ENCODE measurements around the gene TACR2.
"Not testable (repeated sequence)": the region's sequence is repeated elsewhere in the genome, so short reads cannot be mapped to it uniquely, and the experiment has no call there.

Gene TACR2

DNA sequence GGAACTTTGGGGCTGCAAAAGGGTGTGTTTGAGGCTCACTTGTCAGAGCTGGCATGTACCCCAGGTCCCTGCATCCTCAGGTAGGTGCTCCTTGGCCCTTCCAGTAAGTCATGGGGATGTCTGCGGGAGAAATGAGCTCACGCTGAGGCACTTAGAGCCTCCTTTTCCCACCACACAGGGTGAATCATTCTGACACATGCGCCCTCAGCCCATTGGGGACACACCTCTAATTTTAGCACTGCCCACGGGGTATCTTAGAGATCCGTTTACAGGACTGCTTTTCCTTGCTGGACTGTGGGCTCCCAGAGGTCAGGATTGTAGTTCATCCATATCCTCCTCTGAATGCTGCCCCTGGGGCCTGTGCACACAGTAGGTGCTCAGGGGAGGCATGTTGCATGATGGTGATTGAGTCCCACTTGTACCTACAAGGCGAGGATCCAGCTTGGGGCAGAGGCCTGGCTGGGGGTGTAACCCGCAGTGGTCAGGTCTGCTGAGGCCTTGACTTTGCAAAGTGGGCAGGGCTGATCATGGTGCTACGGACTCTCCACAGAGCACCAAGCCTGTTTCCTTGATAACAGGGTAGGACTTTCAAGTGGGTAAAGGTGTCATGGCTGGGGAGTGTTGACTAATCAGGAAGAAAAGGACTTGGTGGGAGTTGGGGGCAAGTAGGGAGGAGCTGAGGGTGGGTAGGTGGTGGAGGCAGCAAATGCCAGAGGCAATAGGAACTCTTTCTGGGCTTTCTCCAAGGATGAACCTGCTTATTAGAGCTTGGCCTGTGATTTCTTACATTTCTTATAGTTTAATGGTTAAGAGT, 40.4 kb upstream of the TACR2 start:
- no peak overlapping the region for H3K4me3 ChIP-seq (ENCODE audit: low read length)
- TF ChIP-seq, protein P1, sequence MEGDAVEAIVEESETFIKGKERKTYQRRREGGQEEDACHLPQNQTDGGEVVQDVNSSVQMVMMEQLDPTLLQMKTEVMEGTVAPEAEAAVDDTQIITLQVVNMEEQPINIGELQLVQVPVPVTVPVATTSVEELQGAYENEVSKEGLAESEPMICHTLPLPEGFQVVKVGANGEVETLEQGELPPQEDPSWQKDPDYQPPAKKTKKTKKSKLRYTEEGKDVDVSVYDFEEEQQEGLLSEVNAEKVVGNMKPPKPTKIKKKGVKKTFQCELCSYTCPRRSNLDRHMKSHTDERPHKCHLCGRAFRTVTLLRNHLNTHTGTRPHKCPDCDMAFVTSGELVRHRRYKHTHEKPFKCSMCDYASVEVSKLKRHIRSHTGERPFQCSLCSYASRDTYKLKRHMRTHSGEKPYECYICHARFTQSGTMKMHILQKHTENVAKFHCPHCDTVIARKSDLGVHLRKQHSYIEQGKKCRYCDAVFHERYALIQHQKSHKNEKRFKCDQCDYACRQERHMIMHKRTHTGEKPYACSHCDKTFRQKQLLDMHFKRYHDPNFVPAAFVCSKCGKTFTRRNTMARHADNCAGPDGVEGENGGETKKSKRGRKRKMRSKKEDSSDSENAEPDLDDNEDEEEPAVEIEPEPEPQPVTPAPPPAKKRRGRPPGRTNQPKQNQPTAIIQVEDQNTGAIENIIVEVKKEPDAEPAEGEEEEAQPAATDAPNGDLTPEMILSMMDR (IDR thresholded peaks at IDR 0.05; ENCODE audit: insufficient read depth, low read depth, low read length, missing control alignments) = no peak
- DNase-seq (ENCODE audit: low read depth) = peak; percentile 83

DNA sequence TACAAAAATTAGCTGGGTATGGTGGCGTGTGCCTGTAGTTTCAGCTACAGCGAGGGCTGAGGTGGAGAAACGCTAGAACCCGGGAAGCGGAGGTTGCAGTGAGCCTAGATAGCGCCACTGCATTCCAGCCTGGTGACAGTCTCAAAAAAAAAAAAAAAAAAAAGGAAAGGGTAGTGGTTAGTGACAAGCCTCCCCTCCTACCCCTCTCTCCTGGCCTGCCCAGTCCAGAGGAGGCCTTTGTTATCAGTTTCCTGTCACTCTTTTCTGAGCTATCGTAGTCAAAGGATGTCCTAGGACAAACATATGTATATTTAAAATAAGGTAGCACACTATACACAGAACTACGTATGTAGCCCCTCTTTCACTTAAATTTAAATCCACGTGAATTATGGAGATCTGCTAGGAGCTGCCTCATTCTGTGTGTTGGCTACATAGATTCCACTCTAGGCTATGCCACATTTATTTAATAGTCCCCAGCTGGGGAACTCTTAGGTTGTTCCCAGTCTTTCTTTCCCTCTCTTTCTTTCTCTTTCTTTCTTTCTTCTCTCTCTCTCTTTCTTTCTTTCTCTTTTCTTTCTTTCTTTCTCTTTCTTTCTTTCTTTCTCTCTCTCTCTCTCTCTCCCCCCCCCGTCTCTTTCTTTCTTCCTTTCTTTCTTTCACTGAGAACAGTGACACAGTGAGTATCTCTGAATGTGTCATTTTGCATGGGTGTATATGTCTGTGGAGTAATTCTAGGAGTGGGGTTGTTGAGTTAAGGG, 38.5 kb upstream of the TACR2 start:
- TF ChIP-seq, protein P1 (IDR thresholded peaks at IDR 0.05; ENCODE audit: insufficient read depth, low read depth, low read length, missing control alignments) = no peak
- H3K4me3 ChIP-seq (ENCODE audit: low read length) = no peak overlapping the region
- DNase-seq (ENCODE audit: low read depth) = no peak

DNA sequence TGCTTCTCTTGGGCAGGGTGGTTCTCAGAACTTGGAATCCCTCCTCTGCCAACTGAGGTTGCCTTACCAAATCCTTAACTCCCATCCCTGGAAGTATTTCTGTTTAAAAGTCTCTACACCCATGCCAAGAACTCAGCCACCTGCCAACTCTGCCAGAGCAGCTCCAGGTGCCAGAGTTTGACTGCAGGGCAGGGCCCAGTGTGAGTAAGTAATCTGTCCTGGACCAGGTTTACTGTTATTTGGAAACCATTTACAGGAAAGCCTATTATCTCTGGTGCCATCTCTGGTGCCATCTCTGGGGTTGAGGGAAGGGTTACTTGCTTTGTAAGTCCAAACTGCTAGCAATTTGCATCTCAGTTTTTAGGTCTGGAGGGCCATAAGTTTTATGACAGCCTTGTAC, 37.1 kb upstream of the TACR2 start:
- H3K4me3 ChIP-seq (ENCODE audit: low read length) = no peak overlapping the region
- peak; percentile 25 for DNase-seq (ENCODE audit: low read depth)
- TF ChIP-seq, protein P1 (IDR thresholded peaks at IDR 0.05; ENCODE audit: insufficient read depth, low read depth, low read length, missing control alignments) = no peak

DNA sequence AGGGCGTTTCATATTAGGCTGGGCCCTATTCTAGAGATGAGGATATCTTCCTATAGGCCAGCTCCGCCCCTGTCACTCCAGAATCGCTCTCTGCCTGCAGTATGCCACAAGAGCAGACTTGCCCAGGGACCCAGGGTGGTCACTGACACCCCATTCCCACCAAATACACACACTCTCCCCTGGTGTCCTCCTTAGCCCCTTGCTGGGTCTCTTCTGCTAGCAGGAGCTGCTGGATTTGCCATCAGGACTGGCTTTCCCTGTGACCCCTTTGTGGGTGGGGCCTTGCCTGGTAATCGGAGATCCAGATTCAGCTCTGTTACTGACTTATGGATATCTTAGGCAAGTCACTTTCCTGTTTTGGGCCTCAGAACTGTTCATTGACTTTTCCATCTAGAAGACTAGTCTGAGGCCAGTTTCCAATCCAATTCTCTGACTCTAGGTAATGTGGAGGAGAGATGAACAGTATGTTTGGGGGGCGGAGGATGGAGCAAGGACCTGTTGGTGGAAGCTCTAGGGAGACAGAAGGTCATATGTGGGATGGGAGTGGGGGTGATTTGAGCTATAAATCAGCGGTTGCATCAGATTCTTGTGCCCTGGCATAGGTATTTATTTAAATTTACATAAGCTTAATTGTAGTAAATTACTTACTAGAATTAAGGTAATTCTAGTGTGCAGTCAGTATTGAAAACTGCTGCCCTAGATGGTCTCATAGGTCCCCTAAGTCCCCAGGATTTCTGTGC, 36.1 kb upstream of the TACR2 start:
- TF ChIP-seq, protein P1 (IDR thresholded peaks at IDR 0.05; ENCODE audit: insufficient read depth, low read depth, low read length, missing control alignments) = no peak
- no peak for DNase-seq (ENCODE audit: low read depth)
- H3K4me3 ChIP-seq (ENCODE audit: low read length) = no peak overlapping the region

DNA sequence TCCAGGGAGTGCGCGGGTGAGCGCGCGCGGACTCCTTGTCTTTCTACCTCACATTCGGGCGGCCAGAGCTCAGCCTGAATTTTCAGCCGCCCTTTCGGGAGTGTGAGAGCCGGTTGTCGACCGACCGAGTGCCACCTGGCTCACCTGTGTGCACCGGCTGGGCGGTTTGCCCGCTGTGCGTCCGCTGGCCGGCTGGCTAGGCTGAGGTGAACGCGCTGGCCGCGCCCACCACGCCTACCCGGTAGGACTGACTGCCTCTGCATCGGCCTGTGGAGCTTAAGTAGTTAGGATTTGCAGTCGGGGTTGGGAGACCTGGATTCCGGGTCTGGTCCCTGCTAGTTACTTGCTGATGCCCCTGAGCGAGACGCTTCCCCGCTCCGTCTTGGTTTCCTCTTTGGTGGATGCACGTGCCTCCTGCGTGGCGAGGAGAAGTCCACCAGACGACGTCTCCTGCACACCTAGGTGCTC, 35.1 kb upstream of the TACR2 start:
- DNase-seq (ENCODE audit: low read depth) = peak; percentile 36
- TF ChIP-seq, protein P1 (IDR thresholded peaks at IDR 0.05; ENCODE audit: insufficient read depth, low read depth, low read length, missing control alignments) = no peak
- H3K4me3 ChIP-seq (ENCODE audit: low read length) = peak overlapping the region; percentile 49

DNA sequence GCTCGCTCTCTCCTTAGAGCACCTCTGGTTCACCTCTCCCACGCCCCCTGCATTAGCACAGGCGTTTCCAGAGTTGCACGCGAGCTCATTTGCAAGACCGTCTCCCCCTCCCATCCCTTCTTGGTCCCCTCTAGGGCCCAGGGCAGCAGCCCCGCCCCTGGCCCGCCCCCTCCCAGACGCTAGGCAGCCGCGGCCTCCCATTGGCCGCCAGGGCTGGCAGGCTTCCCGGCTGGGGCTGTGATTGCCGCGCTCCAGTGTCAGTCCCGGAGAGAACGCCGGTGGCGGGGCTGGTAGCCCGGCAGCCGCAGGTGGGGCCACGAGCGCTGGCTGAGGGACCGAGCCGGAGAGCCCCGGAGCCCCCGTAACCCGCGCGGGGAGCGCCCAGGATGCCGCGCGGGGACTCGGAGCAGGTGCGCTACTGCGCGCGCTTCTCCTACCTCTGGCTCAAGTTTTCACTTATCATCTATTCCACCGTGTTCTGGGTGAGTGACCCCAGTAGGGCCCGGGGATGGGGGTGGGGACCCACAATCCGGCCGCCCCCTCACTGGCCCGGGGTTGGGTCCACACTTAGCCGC, 34.6 kb upstream of the TACR2 start, which contains the start of gene TSPAN15:
Gene TSPAN15 (plus strand): TSS at position 257 of the 575 bp plus-strand sequence. CDS start 130 bp downstream, at position 387.
- TF ChIP-seq, protein P1 (IDR thresholded peaks at IDR 0.05; ENCODE audit: insufficient read depth, low read depth, low read length, missing control alignments) = no peak
- H3K4me3 ChIP-seq (ENCODE audit: low read length) = peak within 1 kb of the TSS; percentile 49
- DNase-seq (ENCODE audit: low read depth) = peak; percentile 87

DNA sequence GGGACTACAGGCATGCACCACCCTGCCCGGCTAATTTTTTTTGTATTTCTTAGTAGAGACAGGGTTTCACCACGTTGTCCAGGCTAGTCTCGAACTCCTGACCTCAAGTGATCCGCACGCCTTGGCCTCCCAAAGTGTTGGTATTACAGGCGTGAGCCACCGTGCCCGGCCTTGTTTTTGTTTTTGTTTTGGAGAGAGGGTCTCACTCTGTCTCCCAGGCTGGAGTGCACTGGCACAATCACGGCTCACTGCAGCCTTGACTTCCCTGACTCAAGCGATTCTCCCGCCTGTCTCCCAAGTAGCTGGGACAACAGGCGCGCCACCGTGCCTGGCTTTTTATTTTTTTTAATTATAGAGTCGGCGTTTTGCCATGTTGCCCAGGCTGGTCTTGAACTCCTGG, 33.7 kb upstream of the TACR2 start:
- DNase-seq (ENCODE audit: low read depth); H3K4me3 ChIP-seq (ENCODE audit: low read length): not testable (repeated sequence)
